Smooth muscle cell (in vitro differentiated cells): ENCODE measurements around the gene STRBP. TPM values are rescaled to one million over a fixed set of nuclear protein-coding genes. Genes with fewer than 3 reads are reported as not detected.
"Not testable (repeated sequence)": the region's sequence is repeated elsewhere in the genome, so short reads cannot be mapped to it uniquely, and the experiment has no call there.

Source experiments
- DNase-seq: peaks from one replicate; lab custom pipeline; 2025; ENCODE audit not compliant: unreplicated experiment; lab: John Stamatoyannopoulos, UW
- H2AFZ ChIP-seq: fragments of 200-600 bp; sonication (generic); 2 replicates; pipeline ENCODE4 v1.6.0; 2016; ENCODE audit warnings: antibody characterized with exemption, low read depth, mild to moderate bottlenecking
- H3F3A ChIP-seq: fragments of 200-600 bp; sonication (generic); 2 replicates; pipeline ENCODE4 v1.6.0; 2017; ENCODE audit warnings: antibody characterized with exemption, low read depth
- H3K27ac ChIP-seq: fragments of 200-600 bp; sonication (generic); 2 replicates; pipeline ENCODE4 v1.5.1; 2016; ENCODE audit warnings: low read depth, mild to moderate bottlenecking
- H3K27me3 ChIP-seq: fragments of 200-600 bp; sonication (generic); 2 replicates; pipeline ENCODE4 v1.6.1; 2016; ENCODE audit warnings: low read depth, mild to moderate bottlenecking
- H3K36me3 ChIP-seq: fragments of 200-600 bp; sonication (generic); 2 replicates; pipeline ENCODE4 v1.5.1; 2016; ENCODE audit warnings: low read depth
- H3K4me1 ChIP-seq: fragments of 200-600 bp; sonication (generic); 2 replicates; pipeline ENCODE4 v1.5.1; 2016; ENCODE audit warnings: low read depth
- H3K4me2 ChIP-seq: fragments of 200-600 bp; sonication (generic); 2 replicates; pipeline ENCODE4 v1.6.0; 2016; ENCODE audit warnings: mild to moderate bottlenecking
- H3K4me3 ChIP-seq: fragments of 200-600 bp; sonication (generic); 2 replicates; pipeline ENCODE4 v1.5.1; 2016; ENCODE audit warnings: mild to moderate bottlenecking
- H3K79me2 ChIP-seq: fragments of 200-600 bp; sonication (generic); 2 replicates; pipeline ENCODE4 v1.6.0; 2016; ENCODE audit warnings: low read depth, mild to moderate bottlenecking
- H3K9ac ChIP-seq: fragments of 200-600 bp; sonication (generic); 2 replicates; pipeline ENCODE4 v1.6.0; 2016; ENCODE audit warnings: low read depth
- H3K9me3 ChIP-seq: fragments of 200-600 bp; sonication (generic); replicated peaks from 2 replicates; pipeline ENCODE4 v1.5.1; 2016; ENCODE audit warnings: low read depth
- H4K20me1 ChIP-seq: fragments of 200-600 bp; sonication (generic); 2 replicates; pipeline ENCODE4 v1.6.0; 2016; ENCODE audit warnings: low read depth
- CTCF ChIP-seq: fragments of 200-600 bp; sonication (generic); IDR thresholded peaks from 2 replicates; pipeline ENCODE4 v1.5.1; 2017; ENCODE audit warnings: borderline replicate concordance, mild to moderate bottlenecking, antibody characterized with exemption; ENCODE audit not compliant: insufficient read depth, poor library complexity, severe bottlenecking
- WGBS: methylation state at CpG from one replicate; pipeline ENCODE4 v1.1.7; 2016; ENCODE audit warnings: low lambda C conversion rate; 5-methylcytosine and 5-hydroxymethylcytosine counted together
- polyA plus RNA-seq: library from polyadenylated mRNA; unstranded; fragments of >200 nt; fragmentation: Nextera tagmentation; extraction: Ambion mirVana; gene quantifications from 2 replicates; pipeline ENCODE4 v1.2.1, GENCODE V29; 2016
- total RNA-seq: library from RNA; depleted of rRNA; stranded (reverse); fragments of >200 nt; gene quantifications from 2 replicates; pipeline ENCODE4 v1.2.3, GENCODE V29; 2014

Gene STRBP
- total and polyA plus RNA-seq, 2 experiments from 2014 or later, result 6.6 to 11.9 TPM

- WGBS, result 94% methylated on average over 1 of the region's 1 CpG
- no peak overlapping the region for H3K4me3 ChIP-seq
- no peaks in the 10 kb centered on the region for H3K27me3 ChIP-seq
- peaks cover 19% of the 10 kb centered on the region for H3K79me2 ChIP-seq
- no peaks in the 10 kb centered on the region for H3K9me3 ChIP-seq
- TF ChIP-seq CTCF, result no peak
- no peaks in the 10 kb centered on the region for H3K4me1 ChIP-seq
- H3K4me2 ChIP-seq, result no peak overlapping the region
- peaks cover 5% of the 10 kb centered on the region for H4K20me1 ChIP-seq
- no peak overlapping the region for H3K27ac ChIP-seq
- no peak for DNase-seq
- no peak overlapping the region for H3K9ac ChIP-seq
- H3K36me3 ChIP-seq, result no peaks in the 10 kb centered on the region
- no peak overlapping the region for H2AFZ ChIP-seq
- no peaks in the 10 kb centered on the region for H3F3A ChIP-seq
Observed at GRCh38 chr9:123251324-123251723, 17.1 kb downstream of the STRBP start.

GRCh38 chr9:123250504-123250903 lies 17.9 kb downstream of the STRBP start:
- H3K9ac ChIP-seq, result no peak overlapping the region
- H3K4me1 ChIP-seq, result no peaks in the 10 kb centered on the region
- WGBS, result 92% methylated on average over 1 of the region's 1 CpG
- H3K27me3 ChIP-seq, result no peaks in the 10 kb centered on the region
- no peaks in the 10 kb centered on the region for H3K9me3 ChIP-seq
- no peak for TF ChIP-seq CTCF
- no peak overlapping the region for H3K27ac ChIP-seq
- H4K20me1 ChIP-seq, result peaks cover 5% of the 10 kb centered on the region
- no peaks in the 10 kb centered on the region for H3K36me3 ChIP-seq
- no peak overlapping the region for H3K4me3 ChIP-seq
- no peak overlapping the region for H3K4me2 ChIP-seq
- H3F3A ChIP-seq, result no peaks in the 10 kb centered on the region
- no peak overlapping the region for H2AFZ ChIP-seq
- peaks cover 16% of the 10 kb centered on the region for H3K79me2 ChIP-seq
- no peak for DNase-seq

GRCh38 chr9:123249162-123249561 lies 19.2 kb downstream of the STRBP start:
- H3K79me2 ChIP-seq, result peaks cover 12% of the 10 kb centered on the region
- H3F3A ChIP-seq, H3K27me3 ChIP-seq, H3K9me3 ChIP-seq, H3K4me2 ChIP-seq, H3K36me3 ChIP-seq, DNase-seq, H3K9ac ChIP-seq, H4K20me1 ChIP-seq, H2AFZ ChIP-seq, H3K27ac ChIP-seq, H3K4me3 ChIP-seq, H3K4me1 ChIP-seq: not testable (repeated sequence)
- WGBS, result 99% methylated on average over 4 of the region's 4 CpGs

- Histone ChIP-seq H3K36me3 (no peaks in the 10 kb centered on the region), H3K4me3 (no peak overlapping the region), H3K79me2 (peaks cover 8% of the 10 kb centered on the region), H3K4me1 (no peaks in the 10 kb centered on the region), H3F3A (no peaks in the 10 kb centered on the region), H3K27ac (no peak overlapping the region), H4K20me1 (peaks cover 9% of the 10 kb centered on the region), H2AFZ (no peak overlapping the region), H3K4me2 (no peak overlapping the region), H3K27me3 (no peaks in the 10 kb centered on the region), H3K9me3 (no peaks in the 10 kb centered on the region), H3K9ac (no peak overlapping the region)
- DNase-seq, result no peak
- TF ChIP-seq CTCF, result no peak
- WGBS, result 89% methylated on average over 2 of the region's 2 CpGs
Observed at GRCh38 chr9:123248630-123249029, 19.8 kb downstream of the STRBP start.
